ENCODE data around the gene RNASEH2A.

The RNASEH2A gene

DNA sequence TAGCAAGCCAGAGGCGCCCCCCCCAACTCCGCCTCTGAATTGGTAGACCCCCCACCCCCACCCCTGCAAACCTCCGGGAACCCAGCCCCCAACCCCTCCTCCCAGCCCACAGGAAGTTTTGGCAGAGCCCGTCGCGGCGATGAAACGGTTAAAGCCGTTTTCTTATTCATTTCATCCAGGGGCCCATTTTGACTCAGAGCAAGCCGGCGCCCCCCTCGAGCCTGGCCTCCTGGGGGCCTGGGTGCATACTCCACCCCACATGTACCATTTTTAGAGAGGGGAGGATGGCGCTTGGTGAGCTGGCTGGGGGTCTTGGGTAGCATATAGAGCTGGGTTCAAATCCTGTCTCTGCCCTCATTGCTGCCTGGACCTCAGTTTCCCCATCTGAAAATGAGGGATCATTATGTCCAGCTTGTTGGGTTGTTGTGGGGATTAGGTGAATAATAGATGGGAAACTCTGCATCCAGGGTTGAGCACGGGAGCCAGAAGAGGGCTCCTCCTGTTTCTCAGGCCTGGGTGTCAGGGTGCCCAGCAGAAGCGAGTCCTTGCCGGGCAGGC lies 23.0 kb upstream of the RNASEH2A start:
- DNase-seq = peak in 1 of 3 experiments; percentile 63

DNA sequence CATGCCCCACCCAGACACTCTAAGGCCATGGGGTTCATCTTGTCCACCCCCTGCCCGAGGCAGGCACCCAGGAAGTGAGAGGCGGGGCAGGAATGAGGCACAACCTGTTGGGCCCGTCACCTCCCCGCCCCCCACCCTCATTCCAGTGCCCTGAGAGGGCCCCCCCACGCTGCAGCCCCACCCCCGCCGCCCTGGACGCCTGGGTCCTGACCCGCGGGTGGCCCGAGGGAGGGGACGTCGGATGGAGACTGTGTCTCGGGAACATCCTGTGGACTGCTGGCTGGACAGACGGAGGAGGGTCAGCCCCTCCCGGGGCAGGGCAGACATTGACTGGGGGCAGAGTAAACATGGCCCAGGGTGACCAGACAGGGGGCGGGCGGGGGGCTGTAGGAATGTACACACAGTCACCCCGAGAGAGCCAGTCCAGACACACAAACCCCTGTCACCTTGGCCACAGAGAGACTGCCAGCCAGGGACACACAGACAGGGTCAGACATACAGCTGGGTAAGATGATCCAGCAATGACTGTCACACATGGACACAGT lies 22.5 kb upstream of the RNASEH2A start:
- DNase-seq = no peak

DNA sequence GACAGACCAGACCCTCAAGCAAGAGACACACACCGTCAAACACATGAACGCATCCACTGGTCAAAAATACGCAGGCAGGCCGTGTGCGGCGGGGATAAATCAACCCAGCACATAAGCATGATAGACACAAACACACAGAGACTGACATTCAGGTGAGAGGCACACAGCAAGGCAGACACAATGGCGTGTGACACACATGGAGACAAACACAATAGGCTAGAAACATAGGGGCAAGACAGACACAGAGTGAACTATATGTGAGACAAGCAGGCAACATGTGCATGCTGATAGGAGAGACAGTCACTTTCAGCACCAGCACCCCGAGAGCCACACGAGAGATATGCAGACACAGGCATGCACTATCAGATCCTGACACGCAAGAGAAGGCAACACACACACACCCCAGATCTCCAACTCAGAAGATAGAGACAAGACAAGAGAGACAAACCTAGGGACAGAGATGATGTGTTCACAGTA lies 22.0 kb upstream of the RNASEH2A start:
- peak in 1 of 3 experiments; percentile 34 for DNase-seq

DNA sequence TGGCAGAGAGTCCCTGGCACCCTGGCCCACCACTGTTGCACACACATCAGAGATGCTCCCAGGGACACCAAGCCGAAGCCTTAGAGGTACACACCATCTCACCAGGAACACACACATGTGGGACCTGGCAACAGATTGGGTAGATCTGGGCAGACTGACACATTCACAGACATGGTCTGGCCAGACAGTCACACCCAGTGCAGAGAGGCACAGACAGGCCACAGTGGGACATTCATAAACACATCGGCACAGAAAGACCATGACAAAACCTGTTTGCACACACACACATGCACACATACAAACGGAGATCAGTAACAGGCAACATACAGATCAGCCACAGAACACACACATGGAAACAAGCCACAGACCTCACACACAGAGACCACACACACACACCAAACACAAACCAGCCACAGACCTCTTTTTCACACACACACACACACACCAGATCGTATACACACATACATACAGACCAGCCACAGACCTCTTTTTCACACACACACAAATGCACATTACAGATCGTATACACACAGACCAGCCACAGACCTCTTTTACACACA lies 21.4 kb upstream of the RNASEH2A start:
- DNase-seq = peak in 1 of 3 experiments; percentile 31

DNA sequence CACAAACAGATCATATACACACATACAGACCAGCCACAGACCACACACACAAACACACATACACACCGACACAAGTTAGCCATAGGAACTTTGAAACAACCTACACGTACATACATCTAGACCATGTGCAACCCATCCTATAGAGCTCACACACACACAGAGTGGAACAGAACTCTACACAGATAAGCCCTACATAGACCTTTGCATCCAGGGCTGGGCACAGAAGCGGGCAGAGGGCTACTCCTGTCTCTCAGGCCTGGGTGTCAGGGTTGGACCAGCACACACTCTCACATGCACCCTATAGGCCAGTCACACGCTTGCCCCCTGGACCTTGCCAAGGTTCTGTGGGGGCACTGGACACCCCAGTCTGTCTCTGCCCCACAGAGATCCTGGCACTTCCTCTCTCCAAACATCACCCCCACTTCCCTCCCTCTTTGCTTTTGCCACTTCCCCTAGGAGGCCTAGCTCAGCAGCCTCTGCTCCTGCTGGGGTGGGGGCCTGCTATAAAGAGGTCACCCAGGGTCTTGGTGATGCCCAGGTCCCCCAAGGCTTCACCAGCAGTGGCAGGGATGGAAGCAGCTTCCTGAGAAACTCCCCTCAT lies 20.9 kb upstream of the RNASEH2A start:
- DNase-seq = no peak

DNA sequence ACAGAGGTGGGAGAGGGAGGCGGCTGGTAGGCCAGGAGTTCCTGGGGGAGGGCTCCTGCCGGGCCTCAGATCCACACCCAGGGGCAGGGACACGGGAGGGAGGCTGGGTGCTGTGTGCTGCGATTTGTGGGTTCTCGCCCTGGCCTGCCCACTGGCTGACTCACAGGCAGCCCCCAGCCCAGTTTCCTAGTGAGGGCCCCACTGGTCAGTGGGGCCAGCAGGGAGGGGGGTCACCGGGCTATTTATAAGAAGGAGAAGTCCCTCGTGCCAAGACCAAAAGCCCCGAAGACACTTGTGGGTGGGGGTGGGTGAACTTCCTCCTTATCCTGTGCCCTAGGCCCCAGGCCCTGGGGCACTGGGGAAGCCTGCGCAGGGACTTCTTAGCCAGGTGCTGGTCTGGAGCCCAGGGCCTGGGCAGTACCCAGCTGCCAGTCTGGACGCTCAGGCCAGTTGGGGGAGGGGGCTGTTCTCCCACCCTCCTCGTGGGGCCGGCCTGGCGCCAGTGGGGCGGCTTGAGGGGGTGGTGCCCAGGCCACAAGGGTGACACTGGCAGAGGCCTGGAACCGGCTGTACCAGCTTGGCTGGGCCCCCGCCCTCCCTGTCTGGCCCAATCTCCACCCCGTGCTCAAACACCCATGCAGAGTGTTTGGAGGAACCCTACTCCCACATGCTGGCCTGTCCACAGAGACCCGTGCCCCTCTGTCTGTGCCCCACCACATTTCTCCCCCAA lies 20.1 kb upstream of the RNASEH2A start:
- DNase-seq = peak in 1 of 3 experiments; percentile 14

DNA sequence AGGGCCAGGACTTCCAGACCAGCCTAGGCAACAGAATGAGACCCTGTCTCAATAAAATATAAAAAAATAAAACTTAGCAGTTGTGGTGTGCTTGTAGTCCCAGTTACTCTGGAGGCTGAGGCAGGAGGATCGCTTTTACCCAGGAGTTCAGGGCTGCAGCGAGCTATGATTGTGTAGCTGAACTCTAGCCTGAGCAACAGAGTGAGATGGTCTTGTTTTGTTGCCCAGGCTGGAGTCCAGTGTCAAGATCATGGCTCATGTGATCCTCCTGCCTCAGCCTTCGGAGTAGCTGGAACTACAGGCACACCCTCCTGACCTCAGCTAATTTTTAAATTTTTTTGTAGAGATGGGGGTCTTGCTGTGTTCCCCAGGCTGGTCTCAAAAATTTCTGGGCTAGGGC lies 19.4 kb upstream of the RNASEH2A start:
- no peak for DNase-seq

DNA sequence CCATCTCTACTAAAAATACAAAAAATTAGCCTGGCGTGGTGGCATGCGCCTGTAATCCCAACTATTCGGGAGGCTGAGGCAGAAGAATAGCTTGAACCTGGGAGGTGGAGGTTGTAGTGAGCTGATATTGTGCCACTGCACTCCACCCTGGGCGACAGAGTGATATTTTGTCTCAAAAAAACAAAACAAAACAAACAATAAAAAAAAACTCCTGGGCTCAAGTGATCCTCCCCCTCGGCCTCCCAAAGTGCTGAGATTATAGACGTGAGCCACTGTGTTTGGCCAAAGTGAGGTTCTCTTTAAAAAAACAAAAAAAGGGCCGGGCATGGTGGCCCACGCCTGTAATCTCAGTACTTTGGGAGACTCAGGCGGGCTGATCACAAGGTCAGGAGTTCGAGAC lies 18.9 kb upstream of the RNASEH2A start:
- no peak for DNase-seq

DNA sequence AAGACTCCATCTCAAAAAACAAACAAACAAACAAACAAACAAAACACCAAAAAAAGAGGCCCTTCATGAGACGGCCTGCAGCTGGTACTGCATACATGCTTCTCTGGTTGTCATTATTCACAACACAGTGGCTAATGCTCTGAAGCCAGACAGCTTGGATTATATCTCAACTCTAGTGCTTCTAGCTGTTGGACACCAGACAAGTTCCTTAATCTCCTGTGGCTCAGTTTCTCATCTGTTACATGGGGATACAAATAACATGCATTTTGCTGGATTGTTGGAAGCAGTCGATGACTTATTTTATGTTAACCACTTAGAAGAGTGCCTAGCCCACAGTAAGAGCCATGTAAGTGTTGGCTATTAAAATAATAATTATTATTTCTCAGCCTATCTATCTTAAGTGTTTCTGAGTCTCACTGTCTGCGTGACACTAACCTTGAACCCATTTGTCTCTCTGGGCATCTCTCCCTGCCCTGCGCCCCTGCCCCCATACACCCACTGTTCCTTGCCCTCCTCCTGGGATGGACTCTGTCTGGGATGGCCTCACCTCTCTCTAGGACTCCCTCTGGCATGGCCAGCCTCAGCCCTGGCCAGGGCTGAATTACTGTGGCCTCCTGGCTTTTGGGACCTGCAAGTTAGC lies 18.2 kb upstream of the RNASEH2A start:
- no peak for DNase-seq

DNA sequence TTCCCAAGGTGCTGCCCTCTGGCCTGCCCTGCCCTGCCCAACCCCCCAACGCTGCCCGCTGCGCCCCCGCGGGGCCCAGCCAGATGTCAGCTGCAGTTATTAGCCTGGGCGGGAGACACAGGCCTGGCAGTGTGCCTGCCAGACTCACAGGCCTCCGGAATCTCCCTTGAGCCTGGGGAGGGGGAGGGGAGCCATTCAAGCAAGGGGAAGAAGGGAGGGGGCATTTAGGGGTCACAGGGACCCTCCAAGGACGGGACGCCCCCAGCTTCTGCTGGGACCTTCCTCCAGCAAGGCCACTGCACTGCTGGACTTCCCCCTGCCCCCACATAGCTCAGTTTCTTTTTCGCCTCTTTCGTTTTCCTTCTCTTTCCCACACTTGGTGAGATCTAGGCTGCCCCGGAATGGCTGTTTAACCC lies 17.7 kb upstream of the RNASEH2A start:
- DNase-seq = peak in 2 of 3 experiments; percentile 84 to 93

DNA sequence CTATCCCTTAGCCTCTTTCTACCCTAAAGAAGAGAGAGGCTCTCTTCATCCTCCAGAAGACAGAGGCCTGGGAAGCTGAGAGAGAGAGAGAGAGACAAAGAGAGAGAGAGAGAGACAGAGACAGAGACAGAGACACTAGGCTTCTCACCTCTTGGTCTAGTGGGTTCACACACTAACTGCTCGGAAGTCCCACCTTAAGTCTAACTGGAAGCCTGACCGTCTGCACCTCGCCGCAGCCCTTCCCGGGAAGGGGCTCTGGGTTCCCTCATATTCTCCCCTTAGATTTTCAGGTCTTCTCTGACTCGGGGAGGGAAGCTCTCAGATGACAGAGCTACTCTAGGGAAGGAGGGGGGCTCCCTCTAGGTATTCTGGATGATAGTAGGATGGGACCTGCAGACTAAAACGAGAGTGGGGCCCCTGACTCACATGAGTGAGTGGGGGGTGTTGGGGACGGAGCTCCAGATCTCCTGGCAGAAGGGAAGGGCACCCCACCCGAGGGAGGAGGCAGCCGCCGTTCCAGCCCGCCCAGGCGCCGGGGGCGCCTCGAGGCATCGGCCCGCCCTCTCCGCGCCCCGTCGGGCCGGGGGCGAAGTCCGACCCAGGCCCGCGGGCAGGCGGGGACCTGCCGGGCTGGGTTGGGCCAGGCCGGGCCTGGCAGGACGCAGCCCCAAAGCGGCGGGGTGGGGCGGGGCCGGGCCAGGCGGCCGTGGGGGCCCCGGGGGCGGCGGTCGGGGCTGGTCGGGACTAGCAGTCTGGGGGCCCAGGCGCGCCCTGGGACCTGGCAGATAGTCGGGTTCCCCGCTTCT lies 17.1 kb upstream of the RNASEH2A start:
- DNase-seq = peak in 1 of 3 experiments; percentile 74

DNA sequence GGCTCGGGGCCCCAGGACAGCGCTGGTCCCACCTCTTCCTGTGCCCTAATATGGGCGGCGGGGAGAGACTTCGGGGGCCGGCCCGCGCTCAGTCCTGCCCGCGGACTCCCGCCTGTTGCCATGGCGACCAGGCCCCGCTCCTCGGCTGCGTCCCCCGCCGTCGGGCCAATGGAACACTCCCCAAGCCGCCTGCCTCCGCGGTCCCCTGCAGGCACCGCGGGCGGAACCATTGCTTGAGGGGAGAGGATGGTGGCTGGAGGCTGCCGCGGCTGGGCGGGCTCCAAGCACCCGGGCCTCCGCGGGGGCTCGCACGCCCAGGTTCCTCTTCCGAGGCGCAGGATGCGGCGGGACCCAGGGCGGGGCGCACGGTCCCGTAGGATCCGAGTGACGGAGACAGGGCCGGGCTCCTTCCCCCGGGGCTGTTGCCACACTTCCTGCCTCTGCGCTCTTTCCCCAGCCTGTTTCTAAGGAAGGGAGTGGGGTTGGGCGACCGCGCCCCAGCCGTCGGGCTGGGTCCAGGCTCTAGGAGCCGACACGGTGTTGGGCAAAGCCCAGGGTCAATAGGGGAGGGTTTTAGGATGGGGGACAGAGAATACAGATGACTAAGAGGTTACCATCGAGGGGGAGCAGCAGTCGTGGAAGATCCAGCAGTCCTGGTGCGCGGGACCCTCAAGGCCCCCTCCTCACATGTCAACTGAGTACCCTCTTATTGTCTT lies 16.3 kb upstream of the RNASEH2A start:
- peak; percentile 83 to 98 (median 98) for DNase-seq

DNA sequence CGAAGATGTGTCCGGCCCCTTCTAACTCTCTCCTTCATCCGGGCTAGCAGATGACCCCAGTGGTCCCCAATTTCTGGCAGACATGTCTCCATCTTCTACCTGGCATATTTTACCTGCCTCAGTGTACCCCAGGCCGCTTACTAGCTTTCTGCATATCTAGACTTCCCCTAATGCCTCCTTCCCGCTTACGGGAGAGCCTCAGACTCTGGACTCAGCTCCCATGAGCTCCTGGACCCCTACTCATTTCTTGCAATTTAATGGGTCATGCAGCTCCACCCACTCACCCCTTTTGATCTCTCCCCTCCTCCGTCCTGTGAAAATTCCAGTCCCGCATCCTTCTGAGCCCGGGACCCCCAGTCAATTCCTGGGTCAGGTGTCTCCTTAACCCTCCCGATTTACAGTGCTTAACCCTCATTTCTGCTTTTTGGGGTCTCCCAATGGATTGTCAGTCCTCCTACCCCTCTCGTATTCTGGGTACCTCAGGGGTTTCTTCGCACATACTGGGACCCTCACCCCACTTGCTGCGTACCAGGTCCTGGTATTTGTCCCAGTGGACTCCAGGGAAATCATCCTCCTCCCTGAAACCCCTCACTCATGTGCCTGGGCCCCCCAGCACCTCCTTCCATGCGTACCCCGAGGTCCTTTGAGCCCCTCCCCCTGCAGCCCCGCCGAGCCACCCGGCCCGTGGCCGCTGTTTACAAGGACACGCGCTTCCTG lies 15.6 kb upstream of the RNASEH2A start:
- DNase-seq = no peak

DNA sequence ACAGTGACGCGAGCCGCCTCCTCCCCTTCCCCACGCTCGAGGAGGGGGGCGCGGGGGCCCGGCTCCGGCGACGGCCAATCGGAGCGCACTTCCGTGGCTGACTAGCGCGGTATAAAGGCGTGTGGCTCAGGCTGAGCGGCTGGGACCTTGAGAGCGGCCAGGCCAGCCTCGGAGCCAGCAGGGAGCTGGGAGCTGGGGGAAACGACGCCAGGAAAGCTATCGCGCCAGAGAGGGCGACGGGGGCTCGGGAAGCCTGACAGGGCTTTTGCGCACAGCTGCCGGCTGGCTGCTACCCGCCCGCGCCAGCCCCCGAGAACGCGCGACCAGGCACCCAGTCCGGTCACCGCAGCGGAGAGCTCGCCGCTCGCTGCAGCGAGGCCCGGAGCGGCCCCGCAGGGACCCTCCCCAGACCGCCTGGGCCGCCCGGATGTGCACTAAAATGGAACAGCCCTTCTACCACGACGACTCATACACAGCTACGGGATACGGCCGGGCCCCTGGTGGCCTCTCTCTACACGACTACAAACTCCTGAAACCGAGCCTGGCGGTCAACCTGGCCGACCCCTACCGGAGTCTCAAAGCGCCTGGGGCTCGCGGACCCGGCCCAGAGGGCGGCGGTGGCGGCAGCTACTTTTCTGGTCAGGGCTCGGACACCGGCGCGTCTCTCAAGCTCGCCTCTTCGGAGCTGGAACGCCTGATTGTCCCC lies 14.9 kb upstream of the RNASEH2A start, which contains the start of gene JUNB:
JUNB (plus strand) TSS at position 142 of the 706 bp plus-strand sequence; CDS start at position 428, 286 bp downstream.
- DNase-seq = peak; percentile 89 to 97 (median 94)

DNA sequence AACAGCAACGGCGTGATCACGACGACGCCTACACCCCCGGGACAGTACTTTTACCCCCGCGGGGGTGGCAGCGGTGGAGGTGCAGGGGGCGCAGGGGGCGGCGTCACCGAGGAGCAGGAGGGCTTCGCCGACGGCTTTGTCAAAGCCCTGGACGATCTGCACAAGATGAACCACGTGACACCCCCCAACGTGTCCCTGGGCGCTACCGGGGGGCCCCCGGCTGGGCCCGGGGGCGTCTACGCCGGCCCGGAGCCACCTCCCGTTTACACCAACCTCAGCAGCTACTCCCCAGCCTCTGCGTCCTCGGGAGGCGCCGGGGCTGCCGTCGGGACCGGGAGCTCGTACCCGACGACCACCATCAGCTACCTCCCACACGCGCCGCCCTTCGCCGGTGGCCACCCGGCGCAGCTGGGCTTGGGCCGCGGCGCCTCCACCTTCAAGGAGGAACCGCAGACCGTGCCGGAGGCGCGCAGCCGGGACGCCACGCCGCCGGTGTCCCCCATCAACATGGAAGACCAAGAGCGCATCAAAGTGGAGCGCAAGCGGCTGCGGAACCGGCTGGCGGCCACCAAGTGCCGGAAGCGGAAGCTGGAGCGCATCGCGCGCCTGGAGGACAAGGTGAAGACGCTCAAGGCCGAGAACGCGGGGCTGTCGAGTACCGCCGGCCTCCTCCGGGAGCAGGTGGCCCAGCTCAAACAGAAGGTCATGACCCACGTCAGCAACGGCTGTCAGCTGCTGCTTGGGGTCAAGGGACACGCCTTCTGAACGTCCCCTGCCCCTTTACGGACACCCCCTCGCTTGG lies 14.1 kb upstream of the RNASEH2A start:
- peak; percentile 31 to 82 (median 71) for DNase-seq

DNA sequence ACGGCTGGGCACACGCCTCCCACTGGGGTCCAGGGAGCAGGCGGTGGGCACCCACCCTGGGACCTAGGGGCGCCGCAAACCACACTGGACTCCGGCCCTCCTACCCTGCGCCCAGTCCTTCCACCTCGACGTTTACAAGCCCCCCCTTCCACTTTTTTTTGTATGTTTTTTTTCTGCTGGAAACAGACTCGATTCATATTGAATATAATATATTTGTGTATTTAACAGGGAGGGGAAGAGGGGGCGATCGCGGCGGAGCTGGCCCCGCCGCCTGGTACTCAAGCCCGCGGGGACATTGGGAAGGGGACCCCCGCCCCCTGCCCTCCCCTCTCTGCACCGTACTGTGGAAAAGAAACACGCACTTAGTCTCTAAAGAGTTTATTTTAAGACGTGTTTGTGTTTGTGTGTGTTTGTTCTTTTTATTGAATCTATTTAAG lies 13.5 kb upstream of the RNASEH2A start:
- no peak for DNase-seq

DNA sequence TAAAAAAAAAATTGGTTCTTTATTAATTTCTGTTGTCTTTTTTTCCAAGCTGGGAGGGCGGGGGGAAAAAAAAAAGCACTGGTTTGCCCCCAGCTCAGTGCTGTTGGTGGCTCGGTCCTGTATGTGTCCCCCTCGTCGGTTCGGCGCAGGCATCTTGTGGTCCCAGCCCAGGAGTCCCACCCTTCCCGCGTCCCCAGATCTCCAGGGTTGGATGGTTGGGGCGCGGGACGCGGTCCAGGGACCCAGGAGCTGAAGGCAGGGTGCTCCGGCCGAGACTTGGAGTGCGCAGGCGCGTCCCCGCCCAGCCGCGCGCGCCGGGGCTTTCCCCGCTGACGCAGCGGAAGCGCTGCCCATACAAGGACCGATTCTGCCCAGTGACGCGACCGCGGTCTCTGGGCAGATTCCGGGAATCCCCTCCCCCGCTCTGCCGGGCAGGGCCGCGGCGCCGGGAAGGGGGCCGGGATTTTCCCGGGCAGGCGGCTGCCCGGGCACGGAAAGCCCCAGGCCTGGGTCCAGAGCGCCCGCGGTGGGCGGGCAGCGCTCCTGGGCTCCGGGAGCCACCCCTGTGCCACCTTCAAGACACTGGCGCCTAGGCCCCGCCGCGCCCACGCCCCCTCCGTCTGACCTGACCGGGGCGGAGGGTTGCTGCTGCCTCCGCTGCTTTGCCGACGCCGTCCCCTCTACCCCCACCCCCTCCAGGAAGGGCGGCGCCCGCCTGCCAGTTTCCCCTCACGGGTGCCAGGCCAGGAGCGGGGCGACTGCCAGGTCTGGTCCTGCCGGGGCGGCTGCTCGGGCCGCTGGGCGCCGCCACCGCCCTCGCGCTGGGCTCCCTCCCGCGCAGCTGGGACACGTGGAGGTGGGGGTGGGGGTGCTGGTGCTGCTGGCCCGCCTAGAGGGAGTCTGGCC lies 12.8 kb upstream of the RNASEH2A start:
- DNase-seq = peak; percentile 83 to 97 (median 96)

Data from NCI-H1417 (cell line).